Measurements from ENCODE around the gene TEX53. TPM values are rescaled to one million over a fixed set of nuclear protein-coding genes. Genes with fewer than 3 reads are reported as not detected.

The TEX53 gene
- total RNA-seq, 4 donors from 2014 or later = not detected

- no peak for TF ChIP-seq POLR2A (IDR thresholded peaks at IDR 0.05)
- no peak for TF ChIP-seq CTCF (IDR thresholded peaks at IDR 0.05)
- DNase-seq (ENCODE audit: low spot score in 2 of 2) = no peak
- 90 to 95% methylated on average over 4 of the region's 4 CpGs for WGBS, 2 donors
- no peak overlapping the region for H3K4me3 ChIP-seq (ENCODE audit: low read depth, poor library complexity, severe bottlenecking)
- intact Hi-C loops (cut with DNase I; ENCODE audit: low total_unique reads) = no loop called here
Observed at GRCh38 chr9:114690308-114690707, 32.7 kb upstream of the TEX53 start.

GRCh38 chr9:114689813-114690212, 32.2 kb upstream of the TEX53 start:
- H3K4me3 ChIP-seq (ENCODE audit: low read depth, poor library complexity, severe bottlenecking) = no peak overlapping the region
- 87 to 95% methylated on average over 7 of the region's 7 CpGs for WGBS, 2 donors
- DNase-seq (ENCODE audit: low spot score in 2 of 2) = no peak
- TF ChIP-seq POLR2A (IDR thresholded peaks at IDR 0.05) (no peak), CTCF (IDR thresholded peaks at IDR 0.05) (no peak)
- intact Hi-C loops (cut with DNase I; ENCODE audit: low total_unique reads) = loop anchor here (10.0 kb wide), 1 partner anchor 325 kb away; no protein-coding TSS in a partner anchor

DNA sequence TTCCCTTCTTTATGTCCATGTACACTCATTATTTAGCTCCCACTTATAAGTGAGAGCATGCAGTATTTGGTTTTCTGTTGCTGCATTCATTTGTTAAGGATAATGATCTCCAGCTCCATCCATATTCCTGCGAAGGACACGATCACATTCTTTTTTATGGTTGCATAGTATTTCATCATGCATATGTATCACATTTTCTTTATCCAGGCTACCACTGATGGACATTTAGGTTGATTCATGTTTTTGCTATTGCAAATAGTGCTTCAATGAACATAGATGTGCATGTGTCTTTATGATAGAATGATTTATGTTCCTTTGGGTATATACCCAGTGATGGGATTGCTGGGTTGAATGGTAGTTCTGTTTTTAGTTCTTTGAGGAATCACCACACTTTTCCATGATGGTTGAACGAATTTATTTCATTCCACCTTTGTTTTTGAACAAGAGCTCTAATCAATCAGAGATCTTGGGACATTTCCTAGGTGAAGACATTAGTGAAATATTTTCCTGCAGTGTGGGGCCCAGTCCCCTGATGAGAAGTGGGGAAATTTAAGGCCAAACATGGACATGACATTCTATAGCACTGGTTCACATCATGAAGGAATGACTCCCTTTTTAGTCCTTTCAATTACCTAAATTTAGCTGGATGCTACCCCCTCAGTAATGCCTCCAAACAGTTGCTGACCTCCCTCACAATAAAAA, 31.5 kb upstream of the TEX53 start:
- no peak overlapping the region for H3K4me3 ChIP-seq (ENCODE audit: low read depth, poor library complexity, severe bottlenecking)
- 86 to 92% methylated on average over 3 of the region's 3 CpGs for WGBS, 2 donors
- DNase-seq (ENCODE audit: low spot score in 2 of 2) = no peak
- intact Hi-C loops (cut with DNase I; ENCODE audit: low total_unique reads) = loop anchor here (10.0 kb wide), 1 partner anchor 326 kb away; no protein-coding TSS in a partner anchor
- TF ChIP-seq CTCF (IDR thresholded peaks at IDR 0.05) (no peak), POLR2A (IDR thresholded peaks at IDR 0.05) (no peak)

DNA sequence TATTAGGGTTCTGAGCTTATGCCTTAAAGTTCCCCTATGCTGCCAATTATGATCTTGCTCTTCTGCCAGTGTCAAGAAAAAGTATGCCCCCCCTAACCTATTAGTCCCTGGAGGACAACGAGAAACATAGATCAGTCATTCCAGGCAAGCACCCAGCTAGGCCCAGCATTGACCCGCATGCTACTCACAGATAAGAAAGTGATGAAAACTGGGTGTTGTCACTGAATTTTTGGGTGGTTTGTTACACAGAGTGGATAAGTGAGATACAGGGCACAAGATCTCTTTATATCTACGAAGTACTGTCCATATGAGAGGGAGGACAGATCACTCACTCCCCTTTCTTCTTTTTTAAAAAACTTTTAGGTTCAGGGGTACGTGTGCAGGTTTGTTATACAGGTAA, 30.8 kb upstream of the TEX53 start:
- TF ChIP-seq CTCF (IDR thresholded peaks at IDR 0.05) = no peak
- TF ChIP-seq POLR2A (IDR thresholded peaks at IDR 0.05) = no peak
- WGBS, 2 donors = 93 to 96% methylated on average over 4 of the region's 4 CpGs
- intact Hi-C loops (cut with DNase I; ENCODE audit: low total_unique reads) = loop anchor here (10.0 kb wide), 1 partner anchor 326 kb away; no protein-coding TSS in a partner anchor
- no peak for DNase-seq (ENCODE audit: low spot score in 2 of 2)
- H3K4me3 ChIP-seq (ENCODE audit: low read depth, poor library complexity, severe bottlenecking) = no peak overlapping the region

DNA sequence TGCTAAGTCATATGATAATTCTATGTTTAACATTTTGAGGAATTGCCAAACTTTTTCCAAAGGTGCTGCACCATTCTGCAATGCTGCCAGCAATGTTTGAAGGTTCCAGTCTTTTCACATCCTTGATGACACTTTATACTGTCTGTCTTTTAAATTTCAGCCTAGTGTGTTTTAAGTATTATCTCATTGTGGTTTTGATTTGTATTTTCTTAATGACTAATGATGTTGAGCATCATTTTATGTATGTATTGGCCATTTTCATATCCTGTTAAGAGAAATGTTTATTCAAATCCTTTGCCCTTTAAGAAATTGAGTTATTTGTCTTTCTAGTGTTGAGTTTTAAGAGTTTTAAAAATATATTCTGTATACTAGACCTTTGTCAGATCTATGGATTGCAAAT, 29.4 kb upstream of the TEX53 start:
- H3K4me3 ChIP-seq (ENCODE audit: low read depth, poor library complexity, severe bottlenecking) = no peak overlapping the region
- TF ChIP-seq POLR2A (IDR thresholded peaks at IDR 0.05) (no peak), CTCF (IDR thresholded peaks at IDR 0.05) (no peak)
- intact Hi-C loops (cut with DNase I; ENCODE audit: low total_unique reads) = loop anchor here (10.0 kb wide), 1 partner anchor 328 kb away; no protein-coding TSS in a partner anchor
- DNase-seq (ENCODE audit: low spot score in 2 of 2) = no peak

- 84 to 91% methylated on average over 5 of the region's 5 CpGs for WGBS, 2 donors
- intact Hi-C loops (cut with DNase I; ENCODE audit: low total_unique reads) = loop anchor here (10.0 kb wide), 1 partner anchor 329 kb away; no protein-coding TSS in a partner anchor
- no peak for TF ChIP-seq CTCF (IDR thresholded peaks at IDR 0.05)
- no peak for TF ChIP-seq POLR2A (IDR thresholded peaks at IDR 0.05)
- DNase-seq (ENCODE audit: low spot score in 2 of 2) = no peak
- no peak overlapping the region for H3K4me3 ChIP-seq (ENCODE audit: low read depth, poor library complexity, severe bottlenecking)
Observed at GRCh38 chr9:114685951-114686350, 28.3 kb upstream of the TEX53 start.

All from lower leg skin (tissue), 4 donors.